ENCODE measurements around the gene NDFIP2. TPM values are rescaled to one million over a fixed set of nuclear protein-coding genes. Genes with fewer than 3 reads are reported as not detected.

Gene NDFIP2
- total and polyA plus RNA-seq, 10 of the 15 experiments (the other 5 are each of a cell fraction or from before 2014, with no cell fraction given) = 17.9 to 57.2 (median 30.6) TPM

GRCh38 chr13:79434556-79434955, 46.4 kb upstream of the NDFIP2 start:
- ChIA-PET POLR2A (interaction anchor here (0.5 kb wide), 1 partner anchor 12 kb away, joined by 3 read pairs; no protein-coding TSS in a partner anchor), SMC1A (ENCODE audit: uncharacterized antibody, unreplicated experiment) (interaction anchor here (0.7 to 3.5 kb wide), 2 partner anchors 11 to 26 kb away, joined by 3 to 20 read pairs; no protein-coding TSS in a partner anchor), RAD21 (ENCODE audit: unreplicated experiment) (no interaction called here), CTCF (interaction anchor here (13.6 kb wide), 1 partner anchor 98 kb away, joined by 564 read pairs; no protein-coding TSS in a partner anchor)
- no peaks in the 10 kb centered on the region; a peak in 1 of 4 replicates for H3K27me3 ChIP-seq (replicated peaks in 1 of 2; ENCODE audit: control insufficient read depth in 2 of 2, insufficient read depth in 2 of 2, low read length in 1 of 2)
- no peak overlapping the region for H2AFZ ChIP-seq (ENCODE audit: control insufficient read depth, low read depth, low read length)
- intact Hi-C loops (cut with micrococcal nuclease; ENCODE audit: unreplicated experiment) = no loop called here
- H3K4me1 ChIP-seq (ENCODE audit: control insufficient read depth, insufficient read depth, low read length) = no peaks in the 10 kb centered on the region
- no peak overlapping the region for H3K4me3 ChIP-seq
- H3K79me2 ChIP-seq (ENCODE audit: control insufficient read depth, insufficient read depth, low read length) = no peaks in the 10 kb centered on the region
- no peaks in the 10 kb centered on the region for H3K36me3 ChIP-seq (ENCODE audit: control insufficient read depth in 2 of 2, insufficient read depth in 2 of 2, low read length in 1 of 2)
- WGBS (ENCODE audit: insufficient coverage, insufficient replicate concordance, low lambda C conversion rate, missing lambda C conversion rate) = 93% methylated on average over 1 of the region's 1 CpG
- no peaks in the 10 kb centered on the region for H3K9me3 ChIP-seq (replicated peaks; ENCODE audit: control insufficient read depth, insufficient read depth, low read length)
- no peak overlapping the region for H3K27ac ChIP-seq (ENCODE audit: control insufficient read depth, insufficient read depth)
- no TSS peak for BruUV-seq (replicated peaks)
- H3K9ac ChIP-seq (ENCODE audit: control insufficient read depth, insufficient read depth, low read length) = no peak overlapping the region
- DNase-seq (ENCODE audit: low read depth, low spot score) (no peak), FAIRE-seq (no peak), ATAC-seq (no peak)
- in situ Hi-C loops (cut with MboI) = no loop called here
- H3K4me2 ChIP-seq (ENCODE audit: control insufficient read depth, insufficient read depth) = no peak overlapping the region
- TF ChIP-seq ATF7 (IDR thresholded peaks at IDR 0.05; ENCODE audit: low read depth) (no peak), E4F1 (IDR thresholded peaks at IDR 0.05; ENCODE audit: borderline replicate concordance, partially characterized antibody) (no peak), YY1 (IDR thresholded peaks at IDR 0.05; ENCODE audit: low read depth, low read length) (no peak), RB1 (IDR thresholded peaks at IDR 0.05; ENCODE audit: borderline replicate concordance) (no peak), MYB (IDR thresholded peaks at IDR 0.05; ENCODE audit: borderline replicate concordance, low read depth, low read length) (no peak), MYC (IDR thresholded peaks at IDR 0.05; ENCODE audit: insufficient read depth, insufficient read length, insufficient replicate concordance, low read length, severe bottlenecking) (no peak), TAF1 (IDR thresholded peaks at IDR 0.05; ENCODE audit: borderline replicate concordance, low read depth, low read length) (no peak), POLR2AphosphoS5 (IDR thresholded peaks at IDR 0.05; ENCODE audit: low read length) (no peak), RCOR1 (conservative IDR thresholded peaks at IDR 0.05; ENCODE audit: low read depth, low read length) (no peak), BCL3 (IDR thresholded peaks at IDR 0.05; ENCODE audit: borderline replicate concordance, insufficient read depth, low read depth, low read length, poor library complexity, severe bottlenecking) (no peak), ZNF217 (IDR thresholded peaks at IDR 0.05) (no peak), BCL11A (IDR thresholded peaks at IDR 0.05; ENCODE audit: low read depth, low read length) (no peak), TCF7 (IDR thresholded peaks at IDR 0.05; ENCODE audit: borderline replicate concordance) (no peak), CHD1 (IDR thresholded peaks at IDR 0.05; ENCODE audit: low read depth, low read length) (no peak), ATF2 (IDR thresholded peaks at IDR 0.05; ENCODE audit: low read length) (no peak), ZNF384 (IDR thresholded peaks at IDR 0.05; ENCODE audit: borderline replicate concordance, low read depth, low read length) (no peak)
- H4K20me1 ChIP-seq (ENCODE audit: control insufficient read depth, insufficient read depth) = no peaks in the 10 kb centered on the region
